VCaP (cell line): ENCODE measurements around the gene CORO2A.
A peak's percentile ranks its signal among the peaks of the same experiment; 100 is the strongest.

Experiments
- H3K27ac ChIP-seq: fragments of 450-650 bp; 2 replicates; pipeline ENCODE4 v1.5.1; 2017
- TF ChIP-seq, protein P1 (sequence below): fragments of 450-650 bp; conservative IDR thresholded peaks from 2 replicates; pipeline ENCODE4 v1.5.1; 2017; ENCODE audit warnings: mild to moderate bottlenecking, moderate library complexity

Gene CORO2A

DNA sequence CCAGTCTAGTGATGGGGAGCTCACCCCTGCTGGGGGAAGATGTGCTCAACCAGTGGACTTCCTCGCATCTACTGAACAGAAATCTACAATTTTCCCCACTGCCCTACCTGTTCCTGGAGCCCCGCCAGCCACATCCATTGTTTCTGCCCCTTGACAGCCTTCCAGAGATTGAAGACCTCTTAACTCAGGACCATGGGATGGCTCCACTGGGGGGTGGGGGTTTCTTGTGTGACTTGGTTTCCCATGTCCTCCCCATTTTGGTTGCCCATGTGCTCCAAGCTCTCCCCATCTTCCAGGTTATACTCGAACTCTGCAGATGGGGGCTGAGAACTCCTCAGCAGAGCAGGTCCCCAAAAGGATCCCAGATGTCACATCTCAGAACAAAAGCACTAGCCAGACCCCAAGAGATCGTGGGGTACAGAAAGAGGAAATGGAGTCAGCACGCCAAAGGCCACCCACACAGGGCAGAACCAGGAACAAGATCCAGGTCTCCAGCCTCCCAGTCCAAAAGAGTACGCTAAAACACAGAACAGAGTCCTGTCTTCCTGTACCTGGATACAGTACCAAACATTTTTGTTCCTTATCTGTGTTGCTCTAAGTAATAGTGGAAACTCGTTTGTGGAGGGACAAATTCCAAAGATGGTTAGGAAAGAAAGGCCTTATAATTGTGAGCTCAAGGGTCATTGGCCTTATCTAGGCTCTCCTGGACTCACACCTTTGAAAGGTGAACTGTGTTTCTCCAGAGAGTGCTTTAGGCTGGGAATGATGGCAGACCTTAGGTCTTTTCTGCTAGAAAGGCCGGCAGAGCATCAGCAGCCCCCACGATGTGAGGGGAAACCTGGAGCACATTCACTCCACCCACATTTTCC is 15.8 kb downstream of the CORO2A start:
- peak overlapping the region; percentile 77 for H3K27ac ChIP-seq
- TF ChIP-seq, protein P1, sequence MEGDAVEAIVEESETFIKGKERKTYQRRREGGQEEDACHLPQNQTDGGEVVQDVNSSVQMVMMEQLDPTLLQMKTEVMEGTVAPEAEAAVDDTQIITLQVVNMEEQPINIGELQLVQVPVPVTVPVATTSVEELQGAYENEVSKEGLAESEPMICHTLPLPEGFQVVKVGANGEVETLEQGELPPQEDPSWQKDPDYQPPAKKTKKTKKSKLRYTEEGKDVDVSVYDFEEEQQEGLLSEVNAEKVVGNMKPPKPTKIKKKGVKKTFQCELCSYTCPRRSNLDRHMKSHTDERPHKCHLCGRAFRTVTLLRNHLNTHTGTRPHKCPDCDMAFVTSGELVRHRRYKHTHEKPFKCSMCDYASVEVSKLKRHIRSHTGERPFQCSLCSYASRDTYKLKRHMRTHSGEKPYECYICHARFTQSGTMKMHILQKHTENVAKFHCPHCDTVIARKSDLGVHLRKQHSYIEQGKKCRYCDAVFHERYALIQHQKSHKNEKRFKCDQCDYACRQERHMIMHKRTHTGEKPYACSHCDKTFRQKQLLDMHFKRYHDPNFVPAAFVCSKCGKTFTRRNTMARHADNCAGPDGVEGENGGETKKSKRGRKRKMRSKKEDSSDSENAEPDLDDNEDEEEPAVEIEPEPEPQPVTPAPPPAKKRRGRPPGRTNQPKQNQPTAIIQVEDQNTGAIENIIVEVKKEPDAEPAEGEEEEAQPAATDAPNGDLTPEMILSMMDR = no peak

DNA sequence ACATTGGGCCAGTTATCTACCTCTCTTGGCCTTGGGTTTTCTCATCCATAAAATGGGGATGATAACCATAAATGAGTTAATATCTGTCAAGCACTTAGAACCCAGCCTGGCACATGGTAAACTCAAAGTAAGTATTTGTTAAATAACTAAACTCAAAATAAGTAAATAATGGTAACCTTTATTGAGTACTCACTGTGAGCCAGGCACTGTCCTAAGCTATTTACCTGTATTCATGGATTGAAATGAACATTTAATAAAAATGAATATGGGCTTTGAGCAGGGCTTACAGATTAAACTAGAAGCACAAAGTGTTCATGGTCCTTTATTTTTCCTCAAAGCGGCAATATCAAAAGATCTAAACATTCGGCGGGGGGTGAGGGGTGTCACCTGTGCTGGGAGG is 16.7 kb downstream of the CORO2A start:
- peak overlapping the region; percentile 77 for H3K27ac ChIP-seq
- TF ChIP-seq, protein P1 = no peak

DNA sequence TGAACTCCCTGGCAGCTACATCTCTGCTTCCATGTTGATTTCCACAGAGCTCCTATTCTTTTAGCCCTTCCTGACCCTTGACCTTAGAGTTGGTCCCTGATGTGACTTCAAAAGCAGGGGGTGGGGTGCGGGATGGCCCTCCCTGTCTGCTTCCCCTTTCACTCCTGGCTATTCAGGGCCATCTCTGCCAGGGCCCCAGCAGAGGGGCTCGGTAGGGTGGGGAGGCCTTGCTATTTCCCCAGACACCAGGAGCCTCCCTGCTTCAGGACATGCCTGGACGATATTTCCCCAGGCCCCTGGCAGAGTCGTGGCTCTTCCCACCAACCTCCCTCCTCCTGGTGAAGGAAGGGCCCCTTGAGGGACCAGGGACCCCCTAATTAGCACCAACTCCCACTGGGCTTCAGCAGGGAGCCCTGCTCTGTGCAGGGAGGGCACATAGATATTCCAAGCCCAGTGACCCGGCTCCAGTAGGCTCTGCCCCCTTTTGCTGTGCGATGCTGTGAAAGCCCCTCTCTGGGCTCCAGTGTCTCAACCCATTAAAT is 17.3 kb downstream of the CORO2A start:
- TF ChIP-seq, protein P1 = no peak
- H3K27ac ChIP-seq = peak overlapping the region; percentile 77

DNA sequence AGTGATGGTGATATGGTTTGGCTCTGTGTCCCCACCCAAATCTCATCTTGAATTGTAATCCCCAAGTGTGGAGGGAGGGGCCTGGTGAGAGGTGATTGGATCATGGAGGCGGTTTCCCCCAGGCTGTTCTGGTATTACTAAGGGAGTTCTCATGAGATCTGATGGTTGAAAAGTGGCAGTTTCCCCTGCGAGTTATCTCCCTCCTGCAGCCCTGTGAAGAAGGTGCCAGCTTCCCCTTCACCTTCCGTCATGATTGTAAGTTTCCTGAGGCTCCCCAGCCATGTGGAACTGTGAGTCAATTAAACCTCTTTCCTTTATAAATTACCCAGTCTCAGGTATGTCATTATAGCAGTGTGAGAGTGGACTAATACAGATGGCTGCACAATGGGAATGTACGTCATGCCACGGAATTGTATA is 17.9 kb downstream of the CORO2A start:
- H3K27ac ChIP-seq = peak overlapping the region; percentile 77

DNA sequence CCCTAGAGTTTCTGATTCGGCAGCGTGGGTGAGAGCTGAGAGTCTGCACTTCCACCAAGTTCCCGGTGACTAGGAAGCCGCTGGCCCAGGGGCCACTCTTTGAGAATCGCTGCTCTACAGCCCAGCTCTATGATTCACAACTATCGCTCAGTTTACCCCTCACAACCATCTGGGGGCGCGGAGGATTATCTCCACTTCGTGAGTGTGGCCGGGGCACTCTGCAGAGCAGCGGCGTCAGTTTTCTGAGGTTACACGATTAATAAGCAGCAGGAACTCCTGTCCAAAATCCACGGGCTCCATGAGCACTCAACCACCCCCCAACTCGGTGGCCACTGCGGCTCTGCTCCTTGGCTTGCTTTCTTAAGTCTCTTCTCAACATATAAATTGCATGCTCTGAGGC is 19.3 kb downstream of the CORO2A start:
- TF ChIP-seq, protein P1 = no peak
- H3K27ac ChIP-seq = peak overlapping the region; percentile 77

DNA sequence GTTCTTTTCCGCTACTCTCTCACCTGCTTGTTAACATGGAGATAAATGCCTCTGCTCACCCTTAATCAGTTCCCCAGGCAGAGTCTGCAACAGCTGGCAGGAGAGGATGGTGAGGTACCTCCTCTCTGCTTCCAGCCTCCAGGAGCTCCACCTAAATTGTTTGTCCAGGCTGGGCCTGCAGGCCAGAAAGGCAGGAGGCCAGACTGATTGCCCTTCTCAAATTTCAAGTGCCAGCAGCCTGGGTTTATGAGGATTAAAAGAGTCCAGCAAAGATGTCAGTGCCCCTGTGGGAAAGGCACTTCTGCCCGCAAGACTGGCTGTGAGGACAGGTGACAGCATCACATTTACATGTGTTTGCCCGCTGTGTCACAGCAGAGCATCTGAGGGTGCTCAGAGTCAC is 19.8 kb downstream of the CORO2A start:
- H3K27ac ChIP-seq = peak overlapping the region; percentile 77
- TF ChIP-seq, protein P1 = no peak

DNA sequence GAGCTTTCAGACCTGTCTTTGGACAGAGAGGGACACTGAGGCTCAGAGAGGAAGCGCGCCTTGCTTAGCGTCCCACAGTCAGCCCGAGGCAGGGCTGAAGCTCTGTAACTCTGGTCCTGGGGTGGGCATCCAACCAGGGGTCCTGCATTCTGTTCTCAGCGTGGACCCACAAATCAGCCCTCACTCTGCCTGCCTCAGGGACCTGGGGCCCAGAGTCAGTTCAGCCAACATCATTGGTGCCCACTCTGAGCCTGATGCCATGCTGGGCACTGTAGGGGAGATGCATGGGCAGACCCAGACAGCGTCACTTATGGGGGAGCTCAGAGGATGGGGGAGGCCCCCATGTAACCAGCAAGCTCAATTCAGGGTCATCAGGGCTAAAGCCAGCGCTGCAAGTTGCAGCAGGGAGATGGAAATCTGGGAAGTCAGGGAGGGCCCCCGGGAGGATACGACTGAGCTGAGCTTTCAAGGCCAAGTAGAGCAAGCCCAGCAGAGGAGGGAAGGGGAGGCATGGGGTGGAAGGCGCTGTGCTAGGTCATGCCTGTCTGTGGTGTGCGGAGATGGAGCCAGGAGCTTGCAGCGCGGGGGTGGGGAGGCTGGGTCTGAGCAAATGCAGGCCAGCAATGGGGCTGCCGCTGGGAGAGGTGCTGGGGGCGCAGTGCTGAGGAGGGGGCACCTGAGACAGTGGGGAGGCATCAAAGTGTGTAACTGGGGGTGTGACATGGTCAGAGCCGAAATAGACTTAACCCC is 21.1 kb downstream of the CORO2A start:
- H3K27ac ChIP-seq = peak overlapping the region; percentile 77

More for the DNA sequence above, 21.1 kb downstream of the CORO2A start:
- TF ChIP-seq, protein P1 = no peak
